Psoas muscle (tissue), 8 donors: ENCODE measurements around the gene SLC25A41. TPM values are rescaled to one million over a fixed set of nuclear protein-coding genes. Genes with fewer than 3 reads are reported as not detected.

Experiments
- ATAC-seq, 4 donors: fragments of 200-7000 bp; cut with Tn5 transposase; one replicate each; pipeline ENCODE4 v1.9.1; 2020; ENCODE audit warnings: moderate library complexity in 3 of 4, mild to moderate bottlenecking in 2 of 4
- DNase-seq, 2 donors: peaks; one replicate each; pipeline ENCODE4 v3.0.0-alpha.2; 2020
- H3K27ac ChIP-seq: fragments of 200-600 bp; one replicate; pipeline ENCODE4 v1.8.0; 2022
- H3K27me3 ChIP-seq, 3 donors: fragments of 200-600 bp in 1 of 3; one replicate each; pipeline versions ENCODE4 v1.6.1 to v1.8.0; 2013 to 2022; ENCODE audit warnings: low read length in 2 of 3, mild to moderate bottlenecking in 2 of 3, moderate library complexity in 1 of 3; ENCODE audit not compliant: insufficient read depth in 3 of 3
- H3K36me3 ChIP-seq, 2 donors: fragments of 200-600 bp in 1 of 2; one replicate each; pipeline versions ENCODE4 v1.6.1 to v1.8.0; 2013 to 2022; ENCODE audit warnings: low read depth in 1 of 2, mild to moderate bottlenecking in 1 of 2, moderate library complexity in 1 of 2; ENCODE audit not compliant: insufficient read depth in 1 of 2
- H3K4me1 ChIP-seq: fragments of 200-600 bp; one replicate; pipeline ENCODE4 v1.8.0; 2022
- H3K4me3 ChIP-seq: fragments of 200-600 bp; one replicate; pipeline ENCODE4 v1.8.0; 2022; ENCODE audit warnings: mild to moderate bottlenecking
- H3K9me3 ChIP-seq: fragments of 200-600 bp; one replicate; pipeline ENCODE4 v1.8.0; 2022
- WGBS, 3 donors: extraction: QIAGEN DNeasy Blood & Tissue Kit; methylation state at CpG; one replicate each; pipeline versions ENCODE4 v1.1.6 to v1.1.7; 2013; 5-methylcytosine and 5-hydroxymethylcytosine counted together
- intact Hi-C, 2 donors: fragments of 100-400 bp; cut with DNase I; formaldehyde crosslinking; loops; one replicate each; pipeline versions ENCODE4 v1.11.0 to v1.14.2; 2022
- polyA plus RNA-seq, 3 donors: library from polyadenylated mRNA; stranded (reverse); fragments of 200-250 nt; gene quantifications; one replicate each; pipeline ENCODE4 v1.2.3, GENCODE V29; 2013
- total RNA-seq, 4 donors: library from RNA; stranded (reverse); fragmentation: NEBNext Ultra II Directional in 2 of 4; extraction: Animal tissue kit (Norgen Biotek cat#: 25700) in 2 of 4; gene quantifications; one replicate each; pipeline versions ENCODE4 v1.2.1 to v1.2.4, GENCODE V29; 2021 to 2023
- TF ChIP-seq, protein P1 (sequence below): fragments of 200-600 bp; IDR thresholded peaks from one replicate; pipeline ENCODE4 v1.8.0; 2022; ENCODE audit warnings: antibody characterized with exemption
- donor health status: healthy with polysubstance abuse.
- donor health status: DM: no; HTN: no; CAD: no; lungs with moderate emphysema.
- donor health status: Bipolar disorder and iron deficiency.
- donor health status: healthy.
- donor health status: DM: yes; HTN: yes; CAD: no.
- donor health status: DM: no; HTN: no; CAD: no.
- donor health status: DM: no; HTN: no; CAD: no.
- donor health status: DM: yes; HTN: yes; CAD: no.

SLC25A41 gene
- total and polyA plus RNA-seq, 7 donors = 0.07 to 0.60 (median 0.44) TPM; not detected in 1

- no peak for DNase-seq
- no peak for ATAC-seq
- Histone ChIP-seq H3K4me1 (no peaks in the 10 kb centered on the region), H3K27ac (no peak overlapping the region), H3K4me3 (no peak overlapping the region), H3K9me3 (no peaks in the 10 kb centered on the region), H3K27me3 (peaks cover 0 to 38% (median 13%) of the 10 kb centered on the region in 3 donors), H3K36me3 (no peaks in the 10 kb centered on the region)
- TF ChIP-seq, protein P1, sequence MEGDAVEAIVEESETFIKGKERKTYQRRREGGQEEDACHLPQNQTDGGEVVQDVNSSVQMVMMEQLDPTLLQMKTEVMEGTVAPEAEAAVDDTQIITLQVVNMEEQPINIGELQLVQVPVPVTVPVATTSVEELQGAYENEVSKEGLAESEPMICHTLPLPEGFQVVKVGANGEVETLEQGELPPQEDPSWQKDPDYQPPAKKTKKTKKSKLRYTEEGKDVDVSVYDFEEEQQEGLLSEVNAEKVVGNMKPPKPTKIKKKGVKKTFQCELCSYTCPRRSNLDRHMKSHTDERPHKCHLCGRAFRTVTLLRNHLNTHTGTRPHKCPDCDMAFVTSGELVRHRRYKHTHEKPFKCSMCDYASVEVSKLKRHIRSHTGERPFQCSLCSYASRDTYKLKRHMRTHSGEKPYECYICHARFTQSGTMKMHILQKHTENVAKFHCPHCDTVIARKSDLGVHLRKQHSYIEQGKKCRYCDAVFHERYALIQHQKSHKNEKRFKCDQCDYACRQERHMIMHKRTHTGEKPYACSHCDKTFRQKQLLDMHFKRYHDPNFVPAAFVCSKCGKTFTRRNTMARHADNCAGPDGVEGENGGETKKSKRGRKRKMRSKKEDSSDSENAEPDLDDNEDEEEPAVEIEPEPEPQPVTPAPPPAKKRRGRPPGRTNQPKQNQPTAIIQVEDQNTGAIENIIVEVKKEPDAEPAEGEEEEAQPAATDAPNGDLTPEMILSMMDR = no peak
- WGBS, 3 donors = 85 to 93% (median 91%) methylated on average over 8 of the region's 8 CpGs
- intact Hi-C loops = no loop called here
Measured at GRCh38 chr19:6465663-6466062, 32.1 kb upstream of the SLC25A41 start.

DNA sequence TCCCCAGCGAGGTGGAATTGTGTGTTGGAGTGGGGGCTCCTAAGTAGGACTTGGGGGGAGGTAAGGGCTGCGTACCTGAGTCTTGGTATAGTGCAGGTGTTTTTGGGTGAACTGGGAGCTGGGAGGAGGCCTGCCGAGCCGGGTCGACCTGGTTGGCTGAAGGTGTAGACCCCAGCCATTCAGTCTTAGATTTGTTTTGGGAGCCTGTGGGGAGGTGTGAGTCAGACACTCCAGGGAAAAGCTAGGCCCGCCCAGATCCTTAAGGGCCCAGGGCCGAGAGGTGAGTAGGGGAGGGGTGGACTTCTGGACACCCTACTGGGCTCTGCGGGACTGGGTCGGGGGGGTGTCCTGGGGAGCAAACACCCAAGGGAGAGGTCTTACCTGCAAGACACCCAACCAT lies 31.4 kb upstream of the SLC25A41 start:
- H3K27me3 ChIP-seq = peaks cover 0 to 35% (median 13%) of the 10 kb centered on the region in 3 donors
- 38 to 44% (median 42%) methylated on average over 9 of the region's 9 CpGs for WGBS, 3 donors
- TF ChIP-seq, protein P1 = no peak
- no peak overlapping the region for H3K4me3 ChIP-seq
- no peak overlapping the region for H3K27ac ChIP-seq
- no peaks in the 10 kb centered on the region for H3K36me3 ChIP-seq
- ATAC-seq (no peak), DNase-seq (no peak)
- intact Hi-C loops = no loop called here
- no peaks in the 10 kb centered on the region for H3K9me3 ChIP-seq
- no peaks in the 10 kb centered on the region for H3K4me1 ChIP-seq

- TF ChIP-seq, protein P1 = no peak
- no peak within 1 kb of the TSS for H3K27ac ChIP-seq
- WGBS, 3 donors = 3 to 5% (median 3%) methylated on average over 50 to 65 of the region's 65 CpGs
- H3K4me3 ChIP-seq = no peak within 1 kb of the TSS
- H3K9me3 ChIP-seq = no peaks in the 10 kb centered on the region
- no peaks in the 10 kb centered on the region for H3K36me3 ChIP-seq
- H3K27me3 ChIP-seq = peaks cover 0 to 35% (median 13%) of the 10 kb centered on the region in 3 donors
- H3K4me1 ChIP-seq = no peaks in the 10 kb centered on the region
- intact Hi-C loops = no loop called here
- peak in 1 of 2 donors; percentile 22 for DNase-seq
- ATAC-seq = no peak
Measured at GRCh38 chr19:6464070-6464873, 30.7 kb upstream of the SLC25A41 start, which contains the start of gene CRB3. Gene CRB3, plus strand, starts transcription at chr19:6464271. Its CDS starts 431 bp downstream, at chr19:6464702.

DNA sequence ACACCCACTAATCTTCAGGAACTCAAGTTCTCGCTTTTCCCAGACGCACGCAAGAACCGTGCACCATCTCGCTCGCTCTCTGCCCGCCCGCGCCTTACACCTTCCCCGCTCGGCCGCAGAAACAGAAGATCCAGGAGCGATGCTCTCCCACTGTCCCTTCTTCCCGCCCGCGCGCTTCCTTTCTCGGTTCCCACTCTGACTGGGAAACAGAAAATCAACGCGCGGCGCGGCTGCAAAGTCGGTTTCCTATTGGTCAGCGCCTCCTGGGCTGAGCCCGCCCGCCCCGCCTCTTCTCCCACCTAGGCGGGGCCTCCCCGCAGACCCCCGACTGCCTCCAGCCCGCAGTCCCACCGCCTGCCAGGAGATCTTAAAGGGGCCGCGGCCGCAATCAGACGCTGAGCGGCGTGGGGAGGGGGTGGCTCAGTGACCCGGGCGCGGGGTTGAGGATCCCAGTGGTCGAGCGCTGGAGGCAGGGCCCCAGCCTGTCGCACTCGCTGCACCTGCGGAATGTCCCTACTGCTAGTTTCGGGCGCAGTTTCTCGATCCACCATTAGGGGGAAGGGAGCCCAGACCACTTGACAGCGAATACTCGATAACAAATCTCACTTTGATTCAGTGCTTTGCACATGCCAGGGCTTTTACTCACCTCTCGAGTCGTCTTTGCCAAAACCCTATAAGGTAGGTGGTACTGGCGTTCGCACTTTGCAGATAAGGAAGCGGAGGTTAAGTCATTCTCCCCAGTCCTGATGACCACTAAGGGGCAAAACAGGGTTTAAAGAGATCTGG lies 26.7 kb upstream of the SLC25A41 start:
- peak overlapping the region; percentile 72 for H3K27ac ChIP-seq
- peaks cover 9% of the 10 kb centered on the region for H3K4me1 ChIP-seq
- WGBS, 3 donors = 0 to 1% (median 0%) methylated on average over 57 of the region's 57 CpGs
- H3K4me3 ChIP-seq = peak overlapping the region; percentile 86
- H3K9me3 ChIP-seq = no peaks in the 10 kb centered on the region
- DNase-seq (peak; percentile 99), ATAC-seq (peak; percentile 96 to 97 (median 96))
- TF ChIP-seq, protein P1 = peak; percentile 50
- intact Hi-C loops = no loop called here
- peaks cover 0 to 27% (median 9%) of the 10 kb centered on the region in 3 donors for H3K27me3 ChIP-seq
- peaks cover 0 to 16% of the 10 kb centered on the region in 2 donors for H3K36me3 ChIP-seq
